Stomach (tissue), 4 donors: Measurements from ENCODE around the gene CUL7.

Source experiments
- EP300 ChIP-seq: sonication (generic); formaldehyde crosslinking; IDR thresholded peaks from one replicate; pipeline ENCODE4 v1.6.1; 2017; ENCODE audit warnings: antibody characterized with exemption
- POLR2A ChIP-seq, 4 donors: fragments of 450-650 bp; IDR thresholded peaks; one replicate each; pipeline ENCODE4 v1.6.1; 2016; ENCODE audit warnings: antibody characterized with exemption in 4 of 4, control low read depth in 2 of 4, mild to moderate bottlenecking in 1 of 4, moderate library complexity in 1 of 4
- POLR2AphosphoS5 ChIP-seq, 3 donors: sonication (generic); formaldehyde crosslinking; IDR thresholded peaks; one replicate each; pipeline ENCODE4 v1.6.1; 2016; ENCODE audit warnings: antibody characterized with exemption in 3 of 3
- TF ChIP-seq, protein P1 (sequence below), 7 experiments: fragments of 450-650 bp in 4 of 7; fragments of 200-600 bp in 3 of 7; sonication (generic) in 3 of 7; IDR thresholded peaks; one replicate each; pipeline ENCODE4 v1.5.1; 2016 to 2019; ENCODE audit warnings: antibody characterized with exemption in 7 of 7, control low read depth in 2 of 7, mild to moderate bottlenecking in 1 of 7

DNA sequence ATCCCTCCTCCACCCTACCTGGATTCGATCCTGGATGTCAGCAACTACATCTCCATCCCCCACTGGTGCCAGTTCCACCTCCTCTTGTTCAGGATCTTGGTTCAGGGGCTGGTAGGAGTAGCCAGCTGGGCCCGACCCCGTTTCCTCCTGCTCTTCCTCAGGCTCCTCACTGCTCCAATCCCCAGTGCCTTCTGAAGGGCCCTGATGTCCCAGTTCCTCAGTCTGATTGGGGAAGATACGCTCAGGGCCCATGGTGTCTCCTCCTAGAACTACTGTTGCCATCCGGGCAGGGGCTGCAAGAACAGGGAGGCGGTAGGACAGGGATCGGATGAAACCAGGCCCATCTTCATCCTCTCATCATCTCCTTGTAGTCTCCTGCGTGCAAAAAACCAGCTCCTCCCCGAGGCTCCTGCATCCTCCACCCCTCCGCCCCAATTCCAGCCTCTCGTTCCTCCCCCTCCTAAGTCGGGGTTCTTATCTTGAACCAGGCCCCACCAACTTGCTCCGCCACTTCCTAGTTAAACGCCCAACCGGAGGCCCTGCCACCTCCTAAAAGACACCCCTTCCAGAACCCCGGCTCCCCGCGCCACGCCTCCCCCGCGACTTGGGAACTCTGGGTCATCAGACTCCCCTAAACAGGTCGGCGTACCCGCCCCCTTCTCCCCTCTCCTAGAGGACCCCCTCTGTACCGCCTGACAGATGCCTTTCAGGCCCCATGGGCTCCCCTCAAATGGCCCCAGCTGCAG, 40.4 kb downstream of the CUL7 start:
- TF ChIP-seq, protein P1, sequence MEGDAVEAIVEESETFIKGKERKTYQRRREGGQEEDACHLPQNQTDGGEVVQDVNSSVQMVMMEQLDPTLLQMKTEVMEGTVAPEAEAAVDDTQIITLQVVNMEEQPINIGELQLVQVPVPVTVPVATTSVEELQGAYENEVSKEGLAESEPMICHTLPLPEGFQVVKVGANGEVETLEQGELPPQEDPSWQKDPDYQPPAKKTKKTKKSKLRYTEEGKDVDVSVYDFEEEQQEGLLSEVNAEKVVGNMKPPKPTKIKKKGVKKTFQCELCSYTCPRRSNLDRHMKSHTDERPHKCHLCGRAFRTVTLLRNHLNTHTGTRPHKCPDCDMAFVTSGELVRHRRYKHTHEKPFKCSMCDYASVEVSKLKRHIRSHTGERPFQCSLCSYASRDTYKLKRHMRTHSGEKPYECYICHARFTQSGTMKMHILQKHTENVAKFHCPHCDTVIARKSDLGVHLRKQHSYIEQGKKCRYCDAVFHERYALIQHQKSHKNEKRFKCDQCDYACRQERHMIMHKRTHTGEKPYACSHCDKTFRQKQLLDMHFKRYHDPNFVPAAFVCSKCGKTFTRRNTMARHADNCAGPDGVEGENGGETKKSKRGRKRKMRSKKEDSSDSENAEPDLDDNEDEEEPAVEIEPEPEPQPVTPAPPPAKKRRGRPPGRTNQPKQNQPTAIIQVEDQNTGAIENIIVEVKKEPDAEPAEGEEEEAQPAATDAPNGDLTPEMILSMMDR (IDR thresholded peaks at IDR 0.05), result no peak
- TF ChIP-seq EP300 (no peak), POLR2A (IDR thresholded peaks at IDR 0.05) (no peak), POLR2AphosphoS5 (IDR thresholded peaks at IDR 0.05) (no peak)
